MCF 10A (cell line): ENCODE results near the gene PLEKHA1. TPM values are rescaled to one million over a fixed set of nuclear protein-coding genes. Genes with fewer than 3 reads are reported as not detected.

Experiments
- BruUV-seq: library from RNA; stranded (reverse); fragments of 400-500 nt; replicated peaks from 2 replicates; lab custom pipeline; 2021; lab: Mats Ljungman, UMichigan
- CTCF ChIA-PET: fragments of 300-600 bp; sonication (Branson Sonifier 250); formaldehyde crosslinking; extraction: SDS; loops from one replicate; lab custom pipeline; 2021; ENCODE audit warnings: antibody characterized with exemption, inconsistent platforms; lab: Yijun Ruan, JAX
- POLR2A ChIA-PET: fragments of 300-600, 350-650 bp; sonication (Branson Sonifier 250); formaldehyde crosslinking; extraction: SDS; loops from one replicate; lab custom pipeline; 2020; ENCODE audit warnings: antibody characterized with exemption, inconsistent platforms; lab: Yijun Ruan, JAX
- DNase-seq: peaks from one replicate; pipeline ENCODE4 v3.0.0-alpha.2; 2018; ENCODE audit not compliant: unreplicated experiment
- H3K27ac Mint-ChIP-seq: one replicate; pipeline ENCODE4 v1.8.0; 2022; ENCODE audit warnings: mild to moderate bottlenecking, low read depth, mixed read lengths; ENCODE audit not compliant: unreplicated experiment
- H3K27me3 Mint-ChIP-seq: one replicate; pipeline ENCODE4 v1.8.0; 2022; ENCODE audit warnings: mixed read lengths; ENCODE audit not compliant: insufficient read depth, unreplicated experiment
- H3K36me3 Mint-ChIP-seq: one replicate; pipeline ENCODE4 v1.8.0; 2022; ENCODE audit warnings: mild to moderate bottlenecking, moderate library complexity, mixed read lengths; ENCODE audit not compliant: insufficient read depth, unreplicated experiment
- H3K4me1 Mint-ChIP-seq: one replicate; pipeline ENCODE4 v1.8.0; 2022; ENCODE audit warnings: mixed read lengths; ENCODE audit not compliant: insufficient read depth, unreplicated experiment
- H3K4me3 Mint-ChIP-seq: one replicate; pipeline ENCODE4 v1.8.0; 2022; ENCODE audit warnings: mild to moderate bottlenecking, moderate library complexity, mixed read lengths; ENCODE audit not compliant: unreplicated experiment
- H3K9me3 Mint-ChIP-seq: one replicate; pipeline ENCODE4 v1.8.0; 2022; ENCODE audit warnings: mixed read lengths; ENCODE audit not compliant: unreplicated experiment
- intact Hi-C: fragments of 100-400 bp; cut with micrococcal nuclease; formaldehyde crosslinking; loops from 2 replicates; pipeline ENCODE4 v1.14.1; 2022
- total RNA-seq: library from RNA; stranded (reverse); gene quantifications from 2 replicates; pipeline ENCODE4 v1.2.3, GENCODE V29; 2022
- TF ChIP-seq, protein P1 (sequence below): fragments of 200-600 bp; IDR thresholded peaks from one replicate; pipeline ENCODE4 v1.8.0; 2022; ENCODE audit warnings: antibody characterized with exemption, mild to moderate bottlenecking; ENCODE audit not compliant: unreplicated experiment

The PLEKHA1 gene
- total RNA-seq, 1 experiment from 2014 or later = 55.8 TPM

DNA sequence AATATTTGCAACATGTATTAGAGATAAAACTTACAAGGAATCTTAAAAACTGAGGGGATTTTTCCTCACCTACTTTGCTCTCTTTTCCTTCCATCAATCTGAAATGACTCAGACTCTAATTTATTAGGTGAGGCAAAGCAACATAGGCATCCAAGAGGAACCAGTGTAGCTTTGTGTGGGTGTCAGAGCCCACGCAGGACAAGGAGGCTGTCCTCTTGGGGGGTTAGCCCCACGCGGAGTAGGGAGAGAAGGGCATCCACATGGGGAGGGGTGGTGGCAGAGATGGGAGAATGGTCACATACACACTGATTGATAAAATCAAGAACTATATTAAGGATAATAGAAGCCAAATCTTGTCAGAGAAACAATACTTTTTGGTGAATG, 46.1 kb downstream of the PLEKHA1 start:
- Mint-ChIP-seq H3K27me3 (no peaks in the 10 kb centered on the region), H3K36me3 (peaks cover 38% of the 10 kb centered on the region), H3K4me3 (peak overlapping the region; percentile 52), H3K27ac (peak overlapping the region; percentile 91), H3K9me3 (no peaks in the 10 kb centered on the region), H3K4me1 (peaks cover 44% of the 10 kb centered on the region)
- POLR2A ChIA-PET = interaction anchor here (0.6 to 2.4 kb wide), 6 partner anchors 21 to 113 kb away, joined by 4 to 17 read pairs (median 8); partner anchors contain the start of gene PLEKHA1
- CTCF ChIA-PET = no interaction called here
- TF ChIP-seq, protein P1, sequence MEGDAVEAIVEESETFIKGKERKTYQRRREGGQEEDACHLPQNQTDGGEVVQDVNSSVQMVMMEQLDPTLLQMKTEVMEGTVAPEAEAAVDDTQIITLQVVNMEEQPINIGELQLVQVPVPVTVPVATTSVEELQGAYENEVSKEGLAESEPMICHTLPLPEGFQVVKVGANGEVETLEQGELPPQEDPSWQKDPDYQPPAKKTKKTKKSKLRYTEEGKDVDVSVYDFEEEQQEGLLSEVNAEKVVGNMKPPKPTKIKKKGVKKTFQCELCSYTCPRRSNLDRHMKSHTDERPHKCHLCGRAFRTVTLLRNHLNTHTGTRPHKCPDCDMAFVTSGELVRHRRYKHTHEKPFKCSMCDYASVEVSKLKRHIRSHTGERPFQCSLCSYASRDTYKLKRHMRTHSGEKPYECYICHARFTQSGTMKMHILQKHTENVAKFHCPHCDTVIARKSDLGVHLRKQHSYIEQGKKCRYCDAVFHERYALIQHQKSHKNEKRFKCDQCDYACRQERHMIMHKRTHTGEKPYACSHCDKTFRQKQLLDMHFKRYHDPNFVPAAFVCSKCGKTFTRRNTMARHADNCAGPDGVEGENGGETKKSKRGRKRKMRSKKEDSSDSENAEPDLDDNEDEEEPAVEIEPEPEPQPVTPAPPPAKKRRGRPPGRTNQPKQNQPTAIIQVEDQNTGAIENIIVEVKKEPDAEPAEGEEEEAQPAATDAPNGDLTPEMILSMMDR = no peak
- intact Hi-C loops = loop anchor here (2.0 kb wide), 1 partner anchor 46 kb away; the partner anchor contains the start of gene PLEKHA1
- BruUV-seq = TSS peak; percentile 77
- DNase-seq = no peak

DNA sequence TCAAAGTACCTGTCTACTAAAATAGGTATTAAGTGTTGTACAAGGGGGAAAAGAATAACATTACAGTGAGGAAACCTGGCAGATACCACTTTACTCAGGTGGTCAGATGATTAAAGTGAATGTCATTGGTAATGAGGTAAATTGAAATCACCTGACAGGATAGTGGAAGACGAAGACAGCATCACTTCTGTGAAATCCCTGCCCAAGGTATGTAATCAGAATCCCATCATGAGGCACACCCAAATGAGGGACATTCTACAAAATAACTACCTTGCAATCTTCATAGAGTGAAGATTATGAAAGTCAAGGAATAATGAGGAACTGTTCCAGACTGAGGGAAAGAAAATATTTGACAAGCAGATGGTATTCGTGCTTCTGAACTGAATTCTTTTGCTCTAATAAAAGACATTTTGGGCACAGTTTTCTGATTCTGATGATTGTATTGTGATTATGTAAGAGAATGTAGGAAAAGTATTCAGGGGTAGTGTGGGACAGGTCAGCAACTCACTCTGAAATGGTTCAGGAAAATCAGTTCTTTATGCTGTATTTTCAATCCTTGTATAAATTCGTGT, 46.6 kb downstream of the PLEKHA1 start:
- no TSS peak for BruUV-seq
- intact Hi-C loops = loop anchor here (2.0 kb wide), 1 partner anchor 46 kb away; the partner anchor contains the start of gene PLEKHA1
- TF ChIP-seq, protein P1 = no peak
- H3K4me3 Mint-ChIP-seq = peak overlapping the region; percentile 52
- H3K27ac Mint-ChIP-seq = peak overlapping the region; percentile 91
- H3K27me3 Mint-ChIP-seq = no peaks in the 10 kb centered on the region
- H3K36me3 Mint-ChIP-seq = peaks cover 38% of the 10 kb centered on the region
- ChIA-PET POLR2A (interaction anchor here (0.6 to 1.8 kb wide), 5 partner anchors 21 to 1262 kb away, joined by 3 to 6 read pairs (median 4); partner anchors contain the start of gene PLEKHA1), CTCF (interaction anchor here (3.6 kb wide), 1 partner anchor 13 kb away, joined by 24 read pairs; no protein-coding TSS in a partner anchor)
- H3K4me1 Mint-ChIP-seq = peaks cover 44% of the 10 kb centered on the region
- H3K9me3 Mint-ChIP-seq = no peaks in the 10 kb centered on the region
- DNase-seq = peak; percentile 20

DNA sequence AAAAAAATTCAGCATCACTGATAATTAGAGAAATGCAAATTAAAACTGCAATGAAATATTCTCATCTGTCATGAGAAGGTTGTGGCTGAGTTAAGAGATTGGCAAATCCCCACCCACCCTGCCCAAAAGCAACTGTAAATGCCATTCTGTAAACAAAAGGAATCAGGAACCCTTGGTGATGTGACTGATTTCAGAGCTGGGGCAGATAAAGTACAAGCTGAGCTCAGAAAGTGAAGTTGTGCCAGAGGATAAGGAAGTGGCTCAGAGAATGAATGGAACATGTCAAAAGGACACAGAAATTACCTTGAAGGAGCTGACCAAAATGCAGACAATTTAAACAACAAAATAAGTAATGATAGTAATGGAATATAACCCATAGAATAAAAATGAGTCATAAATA, 47.2 kb downstream of the PLEKHA1 start:
- BruUV-seq = no TSS peak
- POLR2A ChIA-PET = interaction anchor here (0.5 to 1.7 kb wide), 7 partner anchors 18 to 1262 kb away, joined by 3 to 6 read pairs (median 3); partner anchors contain the start of gene PLEKHA1
- Mint-ChIP-seq H3K4me1 (peaks cover 44% of the 10 kb centered on the region), H3K27ac (peak overlapping the region; percentile 91), H3K36me3 (peaks cover 36% of the 10 kb centered on the region), H3K27me3 (no peaks in the 10 kb centered on the region), H3K9me3 (no peaks in the 10 kb centered on the region), H3K4me3 (peak overlapping the region; percentile 52)
- TF ChIP-seq, protein P1 = no peak
- no peak for DNase-seq
- CTCF ChIA-PET = interaction anchor here (0.6 to 3.6 kb wide), 3 partner anchors 13 to 164 kb away, joined by 3 to 24 read pairs (median 3); partner anchors contain the start of gene PLEKHA1
- intact Hi-C loops = loop anchor here (2.0 kb wide), 1 partner anchor 47 kb away; the partner anchor contains the start of gene PLEKHA1
